ENCODE results near the gene PATJ. TPM values are rescaled to one million over a fixed set of nuclear protein-coding genes. Genes with fewer than 3 reads are reported as not detected.

Gene PATJ
- total RNA-seq, 1 experiment from 2014 or later: 48.8 TPM

DNA sequence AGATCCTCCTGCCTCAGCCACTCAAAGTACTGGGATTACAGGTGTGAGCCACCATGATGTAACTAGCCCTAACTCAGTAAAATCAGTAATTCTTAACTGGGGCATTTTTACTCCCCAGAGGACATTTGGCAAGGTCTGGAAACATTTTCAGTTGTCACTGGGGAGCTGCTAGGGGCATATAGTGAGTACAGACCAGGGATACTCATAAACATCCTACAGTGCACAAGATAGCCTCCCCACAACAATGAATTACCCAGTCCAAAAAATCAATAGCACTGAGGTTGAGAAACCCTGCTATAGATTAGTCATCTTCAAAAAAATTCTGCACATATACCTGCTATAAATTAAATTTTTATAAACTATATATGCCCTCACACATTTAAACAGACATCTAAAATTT is 30.3 kb upstream of the PATJ start:
- no peak overlapping the region for H3K9ac ChIP-seq (ENCODE audit: low read length)
- peaks cover 69% of the 10 kb centered on the region for H3K79me2 ChIP-seq (ENCODE audit: insufficient read depth, low read length)
- TF ChIP-seq, protein P1, sequence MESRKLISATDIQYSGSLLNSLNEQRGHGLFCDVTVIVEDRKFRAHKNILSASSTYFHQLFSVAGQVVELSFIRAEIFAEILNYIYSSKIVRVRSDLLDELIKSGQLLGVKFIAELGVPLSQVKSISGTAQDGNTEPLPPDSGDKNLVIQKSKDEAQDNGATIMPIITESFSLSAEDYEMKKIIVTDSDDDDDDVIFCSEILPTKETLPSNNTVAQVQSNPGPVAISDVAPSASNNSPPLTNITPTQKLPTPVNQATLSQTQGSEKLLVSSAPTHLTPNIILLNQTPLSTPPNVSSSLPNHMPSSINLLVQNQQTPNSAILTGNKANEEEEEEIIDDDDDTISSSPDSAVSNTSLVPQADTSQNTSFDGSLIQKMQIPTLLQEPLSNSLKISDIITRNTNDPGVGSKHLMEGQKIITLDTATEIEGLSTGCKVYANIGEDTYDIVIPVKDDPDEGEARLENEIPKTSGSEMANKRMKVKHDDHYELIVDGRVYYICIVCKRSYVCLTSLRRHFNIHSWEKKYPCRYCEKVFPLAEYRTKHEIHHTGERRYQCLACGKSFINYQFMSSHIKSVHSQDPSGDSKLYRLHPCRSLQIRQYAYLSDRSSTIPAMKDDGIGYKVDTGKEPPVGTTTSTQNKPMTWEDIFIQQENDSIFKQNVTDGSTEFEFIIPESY (IDR thresholded peaks at IDR 0.05; ENCODE audit: extremely low read depth, insufficient replicate concordance, low read length): no peak
- TF ChIP-seq SRF (IDR thresholded peaks at IDR 0.05; ENCODE audit: low read depth) (no peak), EZH2 (IDR thresholded peaks at IDR 0.05) (no peak), POLR2A (IDR thresholded peaks at IDR 0.05; ENCODE audit: borderline replicate concordance, extremely low read depth, insufficient read depth, insufficient read length) (no peak), EZH2phosphoT487 (IDR thresholded peaks at IDR 0.05; ENCODE audit: borderline replicate concordance) (no peak), ZFX (IDR thresholded peaks at IDR 0.05) (no peak), SIN3A (IDR thresholded peaks at IDR 0.05; ENCODE audit: low read depth) (no peak), CEBPB (IDR thresholded peaks at IDR 0.05; ENCODE audit: low read depth) (no peak), POLR2AphosphoS5 (IDR thresholded peaks at IDR 0.05; ENCODE audit: low read depth, low read length) (no peak), TCF7L2 (IDR thresholded peaks at IDR 0.05; ENCODE audit: borderline replicate concordance, extremely low read depth, insufficient read depth, insufficient read length) (no peak), FOSL1 (IDR thresholded peaks at IDR 0.05; ENCODE audit: low read depth) (no peak), YY1 (IDR thresholded peaks at IDR 0.05; ENCODE audit: extremely low read depth, insufficient replicate concordance, low read depth, low read length) (no peak), SP1 (IDR thresholded peaks at IDR 0.05; ENCODE audit: low read depth) (no peak), CBX3 (IDR thresholded peaks at IDR 0.05; ENCODE audit: low read depth) (no peak)
- TF ChIP-seq, protein P2, sequence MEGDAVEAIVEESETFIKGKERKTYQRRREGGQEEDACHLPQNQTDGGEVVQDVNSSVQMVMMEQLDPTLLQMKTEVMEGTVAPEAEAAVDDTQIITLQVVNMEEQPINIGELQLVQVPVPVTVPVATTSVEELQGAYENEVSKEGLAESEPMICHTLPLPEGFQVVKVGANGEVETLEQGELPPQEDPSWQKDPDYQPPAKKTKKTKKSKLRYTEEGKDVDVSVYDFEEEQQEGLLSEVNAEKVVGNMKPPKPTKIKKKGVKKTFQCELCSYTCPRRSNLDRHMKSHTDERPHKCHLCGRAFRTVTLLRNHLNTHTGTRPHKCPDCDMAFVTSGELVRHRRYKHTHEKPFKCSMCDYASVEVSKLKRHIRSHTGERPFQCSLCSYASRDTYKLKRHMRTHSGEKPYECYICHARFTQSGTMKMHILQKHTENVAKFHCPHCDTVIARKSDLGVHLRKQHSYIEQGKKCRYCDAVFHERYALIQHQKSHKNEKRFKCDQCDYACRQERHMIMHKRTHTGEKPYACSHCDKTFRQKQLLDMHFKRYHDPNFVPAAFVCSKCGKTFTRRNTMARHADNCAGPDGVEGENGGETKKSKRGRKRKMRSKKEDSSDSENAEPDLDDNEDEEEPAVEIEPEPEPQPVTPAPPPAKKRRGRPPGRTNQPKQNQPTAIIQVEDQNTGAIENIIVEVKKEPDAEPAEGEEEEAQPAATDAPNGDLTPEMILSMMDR (IDR thresholded peaks at IDR 0.05 in 2 of 3, conservative IDR thresholded peaks at IDR 0.05 in 1 of 3; ENCODE audit: borderline replicate concordance in 1 of 3, insufficient read depth in 1 of 3, low read depth in 2 of 3, low read length in 2 of 3): no peak
- TF ChIP-seq, protein P3, sequence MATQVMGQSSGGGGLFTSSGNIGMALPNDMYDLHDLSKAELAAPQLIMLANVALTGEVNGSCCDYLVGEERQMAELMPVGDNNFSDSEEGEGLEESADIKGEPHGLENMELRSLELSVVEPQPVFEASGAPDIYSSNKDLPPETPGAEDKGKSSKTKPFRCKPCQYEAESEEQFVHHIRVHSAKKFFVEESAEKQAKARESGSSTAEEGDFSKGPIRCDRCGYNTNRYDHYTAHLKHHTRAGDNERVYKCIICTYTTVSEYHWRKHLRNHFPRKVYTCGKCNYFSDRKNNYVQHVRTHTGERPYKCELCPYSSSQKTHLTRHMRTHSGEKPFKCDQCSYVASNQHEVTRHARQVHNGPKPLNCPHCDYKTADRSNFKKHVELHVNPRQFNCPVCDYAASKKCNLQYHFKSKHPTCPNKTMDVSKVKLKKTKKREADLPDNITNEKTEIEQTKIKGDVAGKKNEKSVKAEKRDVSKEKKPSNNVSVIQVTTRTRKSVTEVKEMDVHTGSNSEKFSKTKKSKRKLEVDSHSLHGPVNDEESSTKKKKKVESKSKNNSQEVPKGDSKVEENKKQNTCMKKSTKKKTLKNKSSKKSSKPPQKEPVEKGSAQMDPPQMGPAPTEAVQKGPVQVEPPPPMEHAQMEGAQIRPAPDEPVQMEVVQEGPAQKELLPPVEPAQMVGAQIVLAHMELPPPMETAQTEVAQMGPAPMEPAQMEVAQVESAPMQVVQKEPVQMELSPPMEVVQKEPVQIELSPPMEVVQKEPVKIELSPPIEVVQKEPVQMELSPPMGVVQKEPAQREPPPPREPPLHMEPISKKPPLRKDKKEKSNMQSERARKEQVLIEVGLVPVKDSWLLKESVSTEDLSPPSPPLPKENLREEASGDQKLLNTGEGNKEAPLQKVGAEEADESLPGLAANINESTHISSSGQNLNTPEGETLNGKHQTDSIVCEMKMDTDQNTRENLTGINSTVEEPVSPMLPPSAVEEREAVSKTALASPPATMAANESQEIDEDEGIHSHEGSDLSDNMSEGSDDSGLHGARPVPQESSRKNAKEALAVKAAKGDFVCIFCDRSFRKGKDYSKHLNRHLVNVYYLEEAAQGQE (IDR thresholded peaks at IDR 0.05; ENCODE audit: low read depth): no peak
- RAD21 ChIA-PET (ENCODE audit: low non-redundant PET in 1 of 2, low total read pairs in 2 of 2, uncharacterized antibody in 2 of 2, unreplicated experiment in 2 of 2): no interaction called here
- no peak overlapping the region for H3K4me2 ChIP-seq (ENCODE audit: low read length)
- no peaks in the 10 kb centered on the region for H3K27me3 ChIP-seq (ENCODE audit: insufficient read depth, low read length)
- POLR2A ChIA-PET: no interaction called here
- ATAC-seq (no peak), DNase-seq (ENCODE audit: low read depth, low spot score) (no peak)
- H3K9me3 ChIP-seq (ENCODE audit: control insufficient read depth in 1 of 2, insufficient read depth in 1 of 2, low read depth in 1 of 2, low read length in 2 of 2): no peaks in the 10 kb centered on the region
- CTCF ChIA-PET: no interaction called here
- H2AFZ ChIP-seq (ENCODE audit: low read depth, low read length, poor library complexity, severe bottlenecking): no peak overlapping the region
- no TSS peak for BruUV-seq (replicated peaks)
- intact Hi-C loops (cut with micrococcal nuclease): no loop called here
- H3K27ac ChIP-seq (ENCODE audit: low read depth, low read length): no peak overlapping the region
- no peaks in the 10 kb centered on the region; a peak in 1 of 4 replicates for H3K4me1 ChIP-seq (ENCODE audit: control insufficient read depth in 1 of 2, insufficient read depth in 2 of 2, low read length in 2 of 2)
- H3K9me2 ChIP-seq (ENCODE audit: insufficient read depth): no peaks in the 10 kb centered on the region
- H3K4me3 ChIP-seq (replicated peaks in 1 of 2; ENCODE audit: low read depth in 1 of 2, low read length in 2 of 2): no peak overlapping the region
- H4K20me1 ChIP-seq (ENCODE audit: insufficient read depth): no peaks in the 10 kb centered on the region
- H3K36me3 ChIP-seq (ENCODE audit: control insufficient read depth in 1 of 2, insufficient read depth in 2 of 2, low read length in 2 of 2): peaks cover 10% of the 10 kb centered on the region in 2 experiments; a peak in 3 of 4 replicates
